Keratinocyte (primary cell): ENCODE measurements around the gene COL6A1. TPM values are rescaled to one million over a fixed set of nuclear protein-coding genes. Genes with fewer than 3 reads are reported as not detected.

Experiments used
- DNase-seq: peaks from one replicate; pipeline ENCODE4 v3.0.0-alpha.2; 2011; ENCODE audit warnings: low read depth, missing footprints, low spot score
- FAIRE-seq: peaks from 2 replicates; lab custom pipeline; 2011; peaks lifted over from hg19 to GRCh38; lab: Jason Lieb, UNC
- H2AFZ ChIP-seq: 2 replicates; pipeline ENCODE4 v1.6.0; 2012; ENCODE audit warnings: low read length, control low read depth, inconsistent platforms; ENCODE audit not compliant: control insufficient read depth
- H3K27ac ChIP-seq: 2 replicates; pipeline ENCODE4 v1.5.1; 2011; ENCODE audit warnings: low read length; ENCODE audit not compliant: control insufficient read depth, insufficient read depth
- H3K27me3 ChIP-seq: 3 replicates; pipeline ENCODE4 v1.6.0; 2011; ENCODE audit warnings: low read length; ENCODE audit not compliant: control insufficient read depth, insufficient read depth; ENCODE audit errors: extremely low read depth
- H3K36me3 ChIP-seq, 2 experiments: 2 replicates in 1 of 2; 3 replicates in 1 of 2; pipeline ENCODE4 v1.5.1; 2011; ENCODE audit warnings: low read length in 2 of 2, mild to moderate bottlenecking in 1 of 2; ENCODE audit not compliant: control insufficient read depth in 2 of 2, insufficient read depth in 2 of 2; ENCODE audit errors: extremely low read depth in 1 of 2
- H3K4me1 ChIP-seq: 3 replicates; pipeline ENCODE4 v1.5.1; 2011; ENCODE audit warnings: low read length; ENCODE audit not compliant: control insufficient read depth, insufficient read depth; ENCODE audit errors: extremely low read depth
- H3K4me2 ChIP-seq: 3 replicates; pipeline ENCODE4 v1.6.0; 2011; ENCODE audit warnings: low read depth, low read length; ENCODE audit not compliant: control insufficient read depth, insufficient read depth; ENCODE audit errors: extremely low read depth
- H3K4me3 ChIP-seq, 3 experiments: fragments of 200-600 bp in 1 of 3; sonication (generic) in 1 of 3; 2 replicates in 2 of 3; 3 replicates in 1 of 3; pipeline ENCODE4 v1.5.1; 2011 to 2016; ENCODE audit warnings: low read length in 3 of 3, mild to moderate bottlenecking in 3 of 3, control low read depth in 2 of 3, inconsistent platforms in 1 of 3, low read depth in 1 of 3, mixed read lengths in 1 of 3, mixed run types in 1 of 3, moderate library complexity in 1 of 3; ENCODE audit not compliant: control insufficient read depth in 2 of 3, insufficient read depth in 2 of 3; ENCODE audit errors: extremely low read depth in 1 of 3
- H3K79me2 ChIP-seq: 2 replicates; pipeline ENCODE4 v1.6.0; 2012; ENCODE audit warnings: low read length; ENCODE audit not compliant: control insufficient read depth, insufficient read depth
- H3K9ac ChIP-seq: 3 replicates; pipeline ENCODE4 v1.6.0; 2011; ENCODE audit warnings: low read length; ENCODE audit not compliant: control insufficient read depth, insufficient read depth; ENCODE audit errors: extremely low read depth
- H3K9me1 ChIP-seq: 3 replicates; pipeline ENCODE4 v1.6.0; 2011; ENCODE audit warnings: low read length; ENCODE audit not compliant: control insufficient read depth, insufficient read depth; ENCODE audit errors: extremely low read depth
- H3K9me3 ChIP-seq: 2 replicates; pipeline ENCODE4 v1.5.1; 2012; ENCODE audit warnings: low read depth, low read length; ENCODE audit not compliant: control insufficient read depth
- H4K20me1 ChIP-seq: 3 replicates; pipeline ENCODE4 v1.6.0; 2011; ENCODE audit warnings: low read length; ENCODE audit not compliant: control insufficient read depth, insufficient read depth; ENCODE audit errors: extremely low read depth
- CTCF ChIP-seq, 3 experiments: IDR thresholded peaks in 1 of 3; conservative IDR thresholded peaks in 1 of 3; optimal IDR thresholded peaks in 1 of 3; 2 replicates in 2 of 3; 3 replicates in 1 of 3; pipeline versions ENCODE3 to v1.5.1; 2011; ENCODE audit warnings: low read length in 3 of 3, mild to moderate bottlenecking in 3 of 3, moderate library complexity in 2 of 3, control low read depth in 1 of 3, inconsistent platforms in 1 of 3; ENCODE audit not compliant: insufficient read depth in 2 of 3; ENCODE audit errors: extremely low read depth in 1 of 3
- EZH2 ChIP-seq: IDR thresholded peaks from one replicate; pipeline ENCODE4 v1.6.1; 2012; ENCODE audit warnings: inconsistent platforms, mild to moderate bottlenecking, low read length, moderate library complexity
- dilution Hi-C: fragments of 300-500 bp; cut with MboI; formaldehyde crosslinking; loops from one replicate; pipeline ENCODE4 v1.7.0; 2020; ENCODE audit warnings: low sequenced_read_pairs; ENCODE audit not compliant: extremely low pct_ligation_motif_present
- polyA plus RNA-seq, 5 experiments: library from polyadenylated mRNA; depleted of rRNA in 3 of 5; stranded (reverse) in 3 of 5; stranded (forward) in 1 of 5; unstranded in 1 of 5; fragments of >200 nt; gene quantifications; 1 replicate in 1 of 5; 2 replicates in 3 of 5; 3 replicates in 1 of 5; pipeline versions ENCODE4 v1.2.1 to v1.2.3, GENCODE V29; 2011 to 2012; ENCODE audit warnings: missing spikeins in 2 of 5, low read depth in 1 of 5, low replicate concordance in 1 of 5

Gene COL6A1
- polyA plus RNA-seq, 1 donor (not counting 4 experiments of a cell fraction or from before 2014, with no cell fraction given), result 2.5 TPM

- FAIRE-seq, result no peak
Measured at GRCh38 chr21:46028573-46029091, 47.1 kb downstream of the COL6A1 start.

GRCh38 chr21:46029186-46029924, 47.8 kb downstream of the COL6A1 start:
- FAIRE-seq, result no peak
- dilution Hi-C loops, result no loop called here
- no peaks in the 10 kb centered on the region for H3K27me3 ChIP-seq
- no peaks in the 10 kb centered on the region for H3K79me2 ChIP-seq
- no peak overlapping the region for H2AFZ ChIP-seq
- no peaks in the 10 kb centered on the region for H3K4me1 ChIP-seq
- no peak for TF ChIP-seq CTCF (optimal IDR thresholded peaks at IDR 0.05 in 1 of 3, IDR thresholded peaks at IDR 0.05 in 1 of 3, conservative IDR thresholded peaks at IDR 0.05 in 1 of 3; ENCODE audit: extremely low read depth in 1 of 3, insufficient read depth in 2 of 3, low read length in 3 of 3)
- no peak overlapping the region for H3K9ac ChIP-seq
- H4K20me1 ChIP-seq, result no peaks in the 10 kb centered on the region
- H3K4me3 ChIP-seq, result no peak overlapping the region
- no peaks in the 10 kb centered on the region for H3K9me1 ChIP-seq
- DNase-seq, result no peak
- H3K36me3 ChIP-seq, result no peaks in the 10 kb centered on the region
- no peak overlapping the region for H3K27ac ChIP-seq
- no peaks in the 10 kb centered on the region for H3K9me3 ChIP-seq
- no peak overlapping the region for H3K4me2 ChIP-seq

More at GRCh38 chr21:46028573-46029091, 47.1 kb downstream of the COL6A1 start:
- H3K36me3 ChIP-seq, result no peaks in the 10 kb centered on the region
- no peak overlapping the region for H3K9ac ChIP-seq
- H3K4me3 ChIP-seq, result no peak overlapping the region
- H3K27ac ChIP-seq, result no peak overlapping the region
- H3K4me1 ChIP-seq, result no peaks in the 10 kb centered on the region
- TF ChIP-seq EZH2, result no peak
- no peak for TF ChIP-seq CTCF (optimal IDR thresholded peaks at IDR 0.05 in 1 of 3, IDR thresholded peaks at IDR 0.05 in 1 of 3, conservative IDR thresholded peaks at IDR 0.05 in 1 of 3; ENCODE audit: extremely low read depth in 1 of 3, insufficient read depth in 2 of 3, low read length in 3 of 3)
- no peak overlapping the region for H3K4me2 ChIP-seq
- dilution Hi-C loops, result no loop called here
- H2AFZ ChIP-seq, result no peak overlapping the region
- no peaks in the 10 kb centered on the region for H3K9me3 ChIP-seq
- H3K79me2 ChIP-seq, result no peaks in the 10 kb centered on the region
- no peaks in the 10 kb centered on the region for H4K20me1 ChIP-seq
- no peak for DNase-seq
- H3K27me3 ChIP-seq, result no peaks in the 10 kb centered on the region
- no peaks in the 10 kb centered on the region for H3K9me1 ChIP-seq
